Measurements from ENCODE around the gene CNTNAP2. TPM values are rescaled to one million over a fixed set of nuclear protein-coding genes. Genes with fewer than 3 reads are reported as not detected.

Gene CNTNAP2
- total RNA-seq, 1 donor from 2014 or later: 4.2 TPM

- Mint-ChIP-seq H3K4me3 (no peak overlapping the region), H3K9me3 (peaks cover 4% of the 10 kb centered on the region), H3K4me1 (peaks cover 11% of the 10 kb centered on the region), H3K36me3 (no peaks in the 10 kb centered on the region), H3K27ac (no peak overlapping the region), H3K27me3 (ENCODE audit: low read depth) (peaks cover 12% of the 10 kb centered on the region)
- DNase-seq (ENCODE audit: low spot score in 2 of 2, unreplicated experiment in 2 of 2): no peak
- no peak for TF ChIP-seq CTCF (IDR thresholded peaks at IDR 0.05; ENCODE audit: unreplicated experiment)
Observed at GRCh38 chr7:147861945-147862344, 1745.3 kb downstream of the CNTNAP2 start.

GRCh38 chr7:147869456-147869855, 1752.9 kb downstream of the CNTNAP2 start:
- peaks cover 9% of the 10 kb centered on the region for H3K9me3 Mint-ChIP-seq

GRCh38 chr7:147878912-147879661, 1762.5 kb downstream of the CNTNAP2 start:
- Mint-ChIP-seq H3K36me3 (no peaks in the 10 kb centered on the region), H3K9me3 (peaks cover 6% of the 10 kb centered on the region), H3K4me3 (no peak overlapping the region), H3K4me1 (peaks cover 8% of the 10 kb centered on the region), H3K27ac (no peak overlapping the region), H3K27me3 (ENCODE audit: low read depth) (peaks cover 7% of the 10 kb centered on the region)
- DNase-seq (ENCODE audit: low spot score in 2 of 2, unreplicated experiment in 2 of 2): no peak
- TF ChIP-seq CTCF (IDR thresholded peaks at IDR 0.05; ENCODE audit: unreplicated experiment): no peak

More at GRCh38 chr7:147869456-147869855, 1752.9 kb downstream of the CNTNAP2 start:
- Mint-ChIP-seq H3K36me3 (no peaks in the 10 kb centered on the region), H3K4me1 (no peaks in the 10 kb centered on the region), H3K27ac (no peak overlapping the region), H3K27me3 (ENCODE audit: low read depth) (peaks cover 14% of the 10 kb centered on the region), H3K4me3 (no peak overlapping the region)
- DNase-seq (ENCODE audit: low spot score in 2 of 2, unreplicated experiment in 2 of 2): no peak
- no peak for TF ChIP-seq CTCF (IDR thresholded peaks at IDR 0.05; ENCODE audit: unreplicated experiment)

- Mint-ChIP-seq H3K27me3 (ENCODE audit: low read depth) (peaks cover 7% of the 10 kb centered on the region), H3K4me3 (no peak overlapping the region), H3K36me3 (no peaks in the 10 kb centered on the region), H3K9me3 (no peaks in the 10 kb centered on the region), H3K4me1 (no peaks in the 10 kb centered on the region), H3K27ac (no peak overlapping the region)
- DNase-seq (ENCODE audit: low spot score in 2 of 2, unreplicated experiment in 2 of 2): no peak
- TF ChIP-seq CTCF (IDR thresholded peaks at IDR 0.05; ENCODE audit: unreplicated experiment): no peak
Observed at GRCh38 chr7:147885869-147886268, 1769.3 kb downstream of the CNTNAP2 start.

- H3K27me3 Mint-ChIP-seq (ENCODE audit: low read depth): no peaks in the 10 kb centered on the region
- no peak overlapping the region for H3K4me3 Mint-ChIP-seq
- TF ChIP-seq CTCF (IDR thresholded peaks at IDR 0.05; ENCODE audit: unreplicated experiment): no peak
- H3K9me3 Mint-ChIP-seq: no peaks in the 10 kb centered on the region
- no peak overlapping the region for H3K27ac Mint-ChIP-seq
- no peak for DNase-seq (ENCODE audit: low spot score in 2 of 2, unreplicated experiment in 2 of 2)
- no peaks in the 10 kb centered on the region for H3K4me1 Mint-ChIP-seq
- H3K36me3 Mint-ChIP-seq: no peaks in the 10 kb centered on the region
Observed at GRCh38 chr7:147894271-147894670, 1777.7 kb downstream of the CNTNAP2 start.
